Psoas muscle (tissue), 8 donors: ENCODE measurements around the gene CTNNBIP1. TPM values are rescaled to one million over a fixed set of nuclear protein-coding genes. Genes with fewer than 3 reads are reported as not detected.

Experiments
- ATAC-seq, 4 donors: fragments of 200-7000 bp; cut with Tn5 transposase; one replicate each; pipeline ENCODE4 v1.9.1; 2020; ENCODE audit warnings: moderate library complexity in 3 of 4, mild to moderate bottlenecking in 2 of 4
- DNase-seq, 2 donors: peaks; one replicate each; pipeline ENCODE4 v3.0.0-alpha.2; 2020
- H3K27ac ChIP-seq: fragments of 200-600 bp; one replicate; pipeline ENCODE4 v1.8.0; 2022
- H3K27me3 ChIP-seq, 3 donors: fragments of 200-600 bp in 1 of 3; one replicate each; pipeline versions ENCODE4 v1.6.1 to v1.8.0; 2013 to 2022; ENCODE audit warnings: low read length in 2 of 3, mild to moderate bottlenecking in 2 of 3, moderate library complexity in 1 of 3; ENCODE audit not compliant: insufficient read depth in 3 of 3
- H3K36me3 ChIP-seq, 2 donors: fragments of 200-600 bp in 1 of 2; one replicate each; pipeline versions ENCODE4 v1.6.1 to v1.8.0; 2013 to 2022; ENCODE audit warnings: low read depth in 1 of 2, mild to moderate bottlenecking in 1 of 2, moderate library complexity in 1 of 2; ENCODE audit not compliant: insufficient read depth in 1 of 2
- H3K4me1 ChIP-seq: fragments of 200-600 bp; one replicate; pipeline ENCODE4 v1.8.0; 2022
- H3K4me3 ChIP-seq: fragments of 200-600 bp; one replicate; pipeline ENCODE4 v1.8.0; 2022; ENCODE audit warnings: mild to moderate bottlenecking
- H3K9me3 ChIP-seq: fragments of 200-600 bp; one replicate; pipeline ENCODE4 v1.8.0; 2022
- CTCF ChIP-seq: fragments of 200-600 bp; IDR thresholded peaks from one replicate; pipeline ENCODE4 v1.8.0; 2022; ENCODE audit warnings: antibody characterized with exemption
- WGBS, 3 donors: extraction: QIAGEN DNeasy Blood & Tissue Kit; methylation state at CpG; one replicate each; pipeline versions ENCODE4 v1.1.6 to v1.1.7; 2013; 5-methylcytosine and 5-hydroxymethylcytosine counted together
- intact Hi-C, 2 donors: fragments of 100-400 bp; cut with DNase I; formaldehyde crosslinking; loops; one replicate each; pipeline versions ENCODE4 v1.11.0 to v1.14.2; 2022
- polyA plus RNA-seq, 3 donors: library from polyadenylated mRNA; stranded (reverse); fragments of 200-250 nt; gene quantifications; one replicate each; pipeline ENCODE4 v1.2.3, GENCODE V29; 2013
- total RNA-seq, 4 donors: library from RNA; stranded (reverse); fragmentation: NEBNext Ultra II Directional in 2 of 4; extraction: Animal tissue kit (Norgen Biotek cat#: 25700) in 2 of 4; gene quantifications; one replicate each; pipeline versions ENCODE4 v1.2.1 to v1.2.4, GENCODE V29; 2021 to 2023
- donor health status: healthy with polysubstance abuse.
- donor health status: DM: no; HTN: no; CAD: no; lungs with moderate emphysema.
- donor health status: Bipolar disorder and iron deficiency.
- donor health status: healthy.
- donor health status: DM: yes; HTN: yes; CAD: no.
- donor health status: DM: no; HTN: no; CAD: no.
- donor health status: DM: no; HTN: no; CAD: no.
- donor health status: DM: yes; HTN: yes; CAD: no.

The CTNNBIP1 gene
- total and polyA plus RNA-seq, 7 donors = 5.9 to 18.5 (median 12.7) TPM

DNA sequence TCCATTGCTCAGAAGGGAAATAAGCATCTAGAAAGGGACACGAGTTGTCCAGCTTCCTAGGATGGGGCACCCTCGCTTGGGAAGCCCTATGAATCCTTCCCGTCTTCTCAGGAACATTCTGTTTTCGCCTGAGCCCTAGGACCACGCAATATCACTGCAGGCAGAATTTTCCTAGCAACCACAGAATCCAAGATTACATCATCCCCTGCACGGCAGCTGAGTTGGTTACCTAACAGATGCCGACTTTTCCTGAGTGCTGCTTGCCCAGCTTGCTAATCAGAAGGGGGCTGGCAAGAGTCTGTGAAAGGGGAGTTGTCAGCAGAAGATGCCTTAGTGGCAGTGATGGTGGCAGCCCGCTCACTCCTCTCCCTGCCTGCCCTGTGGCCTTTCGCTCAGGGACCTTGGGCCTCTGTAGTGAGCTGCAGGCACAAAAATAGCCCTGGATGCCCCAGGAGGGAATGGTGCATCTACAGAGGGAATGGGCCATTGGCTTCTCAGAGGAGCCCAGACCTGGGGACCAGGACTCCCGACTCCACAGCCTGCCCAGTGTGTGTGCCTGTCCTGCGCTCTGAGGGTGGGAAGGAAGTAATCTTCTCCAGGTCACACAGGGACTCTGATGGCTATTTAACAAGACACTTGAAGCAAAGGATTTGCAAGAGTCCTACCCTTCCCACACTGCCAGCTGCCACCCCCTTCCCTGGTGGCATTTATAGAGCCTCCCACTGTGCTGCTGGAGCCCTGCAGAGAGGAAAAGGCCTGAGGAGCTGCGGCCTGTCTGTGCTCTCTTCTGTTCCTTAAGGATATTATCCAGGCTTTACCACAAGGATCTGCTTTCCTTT lies 57.4 kb downstream of the CTNNBIP1 start:
- Histone ChIP-seq H3K36me3 (peaks cover 0 to 3% of the 10 kb centered on the region in 2 donors), H3K27me3 (no peaks in the 10 kb centered on the region), H3K4me1 (no peaks in the 10 kb centered on the region), H3K4me3 (no peak overlapping the region), H3K9me3 (peaks cover 6% of the 10 kb centered on the region), H3K27ac (no peak overlapping the region)
- no peak for TF ChIP-seq CTCF
- whole genome bisulfite sequencing, 3 donors = 81 to 84% (median 84%) methylated on average over 12 of the region's 12 CpGs
- DNase-seq = no peak
- intact Hi-C loops = no loop called here
- no peak for ATAC-seq

DNA sequence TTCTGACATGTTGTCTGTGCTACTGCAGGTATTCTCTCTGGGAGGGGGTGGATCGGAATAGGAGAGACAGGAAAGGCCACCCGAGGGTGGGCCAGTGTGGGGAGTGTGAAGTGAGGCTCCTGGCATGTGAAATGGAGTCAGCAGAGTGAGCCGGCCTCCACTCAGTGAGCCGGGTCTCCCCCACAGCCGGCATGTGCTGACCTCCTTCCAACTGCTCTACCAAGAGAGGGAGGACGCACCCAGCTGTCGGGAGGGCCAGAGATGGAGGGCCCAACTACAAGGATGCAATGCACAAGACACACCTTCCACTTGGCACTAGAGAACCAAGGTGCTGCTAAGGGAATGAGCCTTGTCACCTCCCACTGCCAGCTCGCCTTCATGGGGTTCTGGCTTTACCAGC lies 58.1 kb downstream of the CTNNBIP1 start:
- peaks cover 6% of the 10 kb centered on the region for H3K9me3 ChIP-seq
- DNase-seq (no peak), ATAC-seq (no peak)
- no peaks in the 10 kb centered on the region for H3K27me3 ChIP-seq
- intact Hi-C loops = no loop called here
- H3K27ac ChIP-seq = no peak overlapping the region
- H3K4me1 ChIP-seq = no peaks in the 10 kb centered on the region
- peaks cover 0 to 3% of the 10 kb centered on the region in 2 donors for H3K36me3 ChIP-seq
- no peak for TF ChIP-seq CTCF
- WGBS, 3 donors = 87 to 90% (median 90%) methylated on average over 8 of the region's 8 CpGs
- H3K4me3 ChIP-seq = no peak overlapping the region

- peak in 1 of 2 donors; percentile 18 for DNase-seq
- Histone ChIP-seq H3K27me3 (no peaks in the 10 kb centered on the region), H3K27ac (no peak overlapping the region), H3K36me3 (peaks cover 0 to 3% of the 10 kb centered on the region in 2 donors), H3K4me1 (no peaks in the 10 kb centered on the region), H3K4me3 (no peak overlapping the region), H3K9me3 (peaks cover 6% of the 10 kb centered on the region)
- no peak for TF ChIP-seq CTCF
- intact Hi-C loops = no loop called here
- ATAC-seq = no peak
- 76 to 77% (median 77%) methylated on average over 18 of the region's 18 CpGs for WGBS, 3 donors
Observed at GRCh38 chr1:9850442-9851162, 59.5 kb downstream of the CTNNBIP1 start.

DNA sequence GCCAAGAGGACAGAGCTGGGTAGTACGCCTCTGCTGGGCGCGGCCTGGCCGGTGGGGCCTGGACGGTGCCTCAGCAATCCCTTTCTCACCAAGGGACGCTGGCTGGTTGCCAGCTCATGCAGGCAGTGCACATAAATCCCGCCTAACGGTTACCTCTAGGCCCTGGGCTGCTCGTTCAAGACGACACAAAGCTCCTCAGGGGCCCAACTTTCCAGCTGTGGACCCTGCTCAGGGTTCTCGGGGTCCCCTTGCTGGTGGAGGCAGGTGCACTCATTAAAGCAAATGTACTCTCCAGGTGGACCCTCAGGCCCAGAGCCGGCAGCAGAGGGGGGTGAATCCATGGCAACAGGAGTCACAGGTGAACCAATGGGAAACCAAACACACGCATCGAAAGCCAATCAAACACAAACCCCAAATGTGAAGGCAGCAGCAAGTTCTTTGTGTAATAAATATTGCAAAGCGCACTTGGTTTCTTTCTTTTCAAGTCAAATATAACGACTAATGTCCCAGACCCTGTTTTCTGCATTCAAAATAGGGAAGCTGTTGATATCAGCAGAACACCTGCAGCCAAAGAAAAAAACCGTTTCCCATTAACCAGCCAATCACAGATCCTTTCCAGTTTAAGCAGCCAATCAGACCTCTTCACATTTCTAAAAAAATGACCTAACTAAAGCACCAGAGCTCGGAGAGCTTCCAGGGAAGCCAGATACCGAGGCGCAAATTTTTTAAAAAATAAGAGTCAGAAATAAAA lies 60.2 kb downstream of the CTNNBIP1 start:
- no peak overlapping the region for H3K4me3 ChIP-seq
- no peaks in the 10 kb centered on the region for H3K4me1 ChIP-seq
- H3K36me3 ChIP-seq = peaks cover 0 to 3% of the 10 kb centered on the region in 2 donors
- H3K27me3 ChIP-seq = no peaks in the 10 kb centered on the region
- no peak for TF ChIP-seq CTCF
- ATAC-seq (no peak), DNase-seq (no peak)
- WGBS, 3 donors = 81 to 84% (median 82%) methylated on average over 20 of the region's 20 CpGs
- no peak overlapping the region for H3K27ac ChIP-seq
- intact Hi-C loops = no loop called here
- peaks cover 6% of the 10 kb centered on the region for H3K9me3 ChIP-seq
